Activated CD4-positive, alpha-beta T cell treated with anti-CD3 and anti-CD28 coated beads, Interleukin-2, Interleukin-6, amounts not matched to agents 100 ng/mL and 50 ng/mL, durations not matched to agents 16 hours and 8 hours (primary cell): ENCODE data around the gene GPX4.

ENCODE experiments used
- DNase-seq: peaks from one replicate; pipeline ENCODE4 v3.0.0-alpha.2; 2020

Gene GPX4

GRCh38 chr19:1154731-1155351 lies 51.0 kb downstream of the GPX4 start:
- no peak for DNase-seq

- DNase-seq: no peak
Measured at GRCh38 chr19:1155352-1156304, 51.8 kb downstream of the GPX4 start.
